Mammary epithelial cell (primary cell): ENCODE results near the gene ADAM23.

Experiments
- CTCF ChIP-seq, 2 donors: IDR thresholded peaks in 1 of 2; conservative IDR thresholded peaks in 1 of 2; 2 replicates each; pipeline ENCODE4 v1.5.1; 2011 to 2012; ENCODE audit warnings: inconsistent platforms in 2 of 2, low read length in 2 of 2, mild to moderate bottlenecking in 2 of 2, control low read depth in 1 of 2, low read depth in 1 of 2; ENCODE audit not compliant: insufficient read depth in 1 of 2; ENCODE audit errors: extremely low read depth in 1 of 2
- EZH2 ChIP-seq: IDR thresholded peaks from 2 replicates; pipeline ENCODE4 v1.6.1; 2012; ENCODE audit warnings: low read length, inconsistent platforms, borderline replicate concordance

DNA sequence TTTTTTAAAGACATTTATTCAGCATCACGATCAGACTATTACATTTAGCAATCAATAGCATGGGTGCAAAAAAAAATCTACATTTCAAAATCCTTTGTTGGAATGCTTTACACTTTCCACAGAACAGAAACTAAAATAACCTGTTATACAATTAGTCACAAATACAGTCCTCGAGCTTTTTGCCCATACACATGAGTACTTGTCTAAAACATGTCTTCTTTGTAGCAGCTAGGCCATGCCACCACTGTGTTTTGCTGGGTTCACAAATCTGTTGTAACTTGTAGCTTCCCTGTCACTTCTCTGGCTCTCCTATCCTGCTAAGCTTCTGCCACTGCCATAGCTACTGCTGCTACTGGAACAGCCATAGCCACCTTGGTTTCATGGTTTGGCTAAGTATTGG, 24.4 kb upstream of the ADAM23 start:
- TF ChIP-seq EZH2 = no peak
- TF ChIP-seq CTCF (conservative IDR thresholded peaks at IDR 0.05 in 1 of 2, IDR thresholded peaks at IDR 0.05 in 1 of 2; ENCODE audit: extremely low read depth in 1 of 2, insufficient read depth in 1 of 2, low read depth in 1 of 2, low read length in 2 of 2) = no peak
